ENCODE measurements around the gene ARL17A. TPM values are rescaled to one million over a fixed set of nuclear protein-coding genes. Genes with fewer than 3 reads are reported as not detected.

The ARL17A gene
- total RNA-seq (ENCODE audit: low replicate concordance) = 1.3 and 2.1 TPM in 2 replicates

GRCh38 chr17:46579083-46580075, at the start of gene ARL17A:
TSS of gene ARL17A (minus strand) at chr17:46579691. CDS start at chr17:46576322, 3,369 bp downstream.

DNA sequence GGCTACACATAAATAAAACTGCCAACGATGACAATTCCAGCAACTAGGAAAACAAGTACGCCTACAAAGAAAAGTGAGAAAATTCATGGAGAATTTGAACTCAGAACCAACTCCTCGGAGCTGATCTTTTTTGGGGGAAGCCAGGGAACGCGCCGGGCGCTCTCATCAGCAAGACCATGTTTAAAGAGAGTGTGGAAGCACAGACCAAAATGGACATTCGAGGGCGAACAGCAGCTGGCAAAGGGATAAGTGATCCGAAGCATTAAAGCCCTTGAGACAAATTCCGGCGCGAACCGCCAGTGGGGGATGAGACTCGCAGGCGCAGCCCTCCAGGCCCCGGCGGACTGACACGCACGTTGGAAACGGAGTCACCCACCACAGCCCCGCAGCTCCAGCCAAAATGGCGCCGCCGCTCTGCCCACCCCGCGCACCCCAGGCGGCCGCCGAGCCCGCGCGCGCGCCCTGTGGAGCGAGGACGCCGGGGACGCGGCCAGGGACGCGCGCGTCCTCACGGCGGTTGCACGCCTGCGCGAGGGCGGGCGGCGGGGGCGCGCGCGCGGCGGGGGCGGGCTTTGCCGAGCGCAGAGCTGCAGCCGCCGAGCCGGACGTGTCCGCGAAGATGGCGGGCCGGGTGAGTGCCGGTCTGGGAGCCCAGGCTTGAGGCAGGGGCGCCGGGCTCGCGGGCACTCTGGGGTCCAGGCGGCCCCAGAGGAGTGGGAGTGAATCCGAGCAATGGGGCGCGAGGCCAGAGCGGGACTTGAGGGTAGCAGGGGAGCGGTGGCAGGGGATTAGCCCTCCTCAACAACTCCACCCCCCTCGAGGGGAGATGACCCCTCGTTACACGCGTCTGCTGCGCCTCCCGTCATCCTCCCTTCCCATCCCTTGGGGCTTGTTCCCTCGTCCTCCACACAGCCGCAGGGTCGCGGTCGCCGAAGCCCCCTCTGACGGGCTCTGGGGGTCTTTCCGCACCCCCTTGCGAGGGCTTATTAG, 11.0 kb upstream of the ARL17A start, which contains the start of gene NSF:
NSF (plus strand) TSS at position 513 of the 990 bp plus-strand sequence; CDS start at position 620, 107 bp downstream.

GRCh38 chr17:46512168-46512567, 67.3 kb downstream of the ARL17A start, which contains the start of gene LRRC37A2:
TSS of gene LRRC37A2 (plus strand) at chr17:46512468. CDS start at chr17:46512713, 245 bp downstream.

Other genes with a start within 250 kb of the ARL17A start
- gene ARL17B, start 217.9 kb downstream of the ARL17A start, total RNA-seq (ENCODE audit: low replicate concordance) = 2.0 and 2.2 TPM in 2 replicates
- gene LRRC37A2, start 67.2 kb downstream of the ARL17A start, total RNA-seq (ENCODE audit: low replicate concordance) = 1.2 and 1.6 TPM in 2 replicates
- 39.2 and 49.4 TPM in 2 replicates for gene NSF, start 11.0 kb upstream of the ARL17A start, total RNA-seq (ENCODE audit: low replicate concordance)
- gene WNT3, start 239.0 kb upstream of the ARL17A start, total RNA-seq (ENCODE audit: low replicate concordance) = 0.59 and 1.4 TPM in 2 replicates

Measured in smooth muscle cell of the coronary artery (primary cell).